HepG2 (cell line): ENCODE data around the gene TNNI3. TPM values are rescaled to one million over a fixed set of nuclear protein-coding genes. Genes with fewer than 3 reads are reported as not detected.
A peak's percentile ranks its signal among the peaks of the same experiment; 100 is the strongest.

ENCODE experiments used
- ADNP ChIP-seq: sonication (generic); formaldehyde crosslinking; IDR thresholded peaks from 2 replicates; pipeline ENCODE4 v1.4.0; 2020; ENCODE audit warnings: missing genetic modification reagents
- ERF ChIP-seq: IDR thresholded peaks from 2 replicates; pipeline ENCODE4 v1.6.1; 2018; ENCODE audit warnings: missing biosample characterization, missing genetic modification reagents
- IRX3 ChIP-seq: sonication (generic); formaldehyde crosslinking; IDR thresholded peaks from 2 replicates; pipeline ENCODE4 v1.8.1; 2023; ENCODE audit warnings: mild to moderate bottlenecking, low read depth, missing genetic modification reagents, borderline replicate concordance
- MATR3 ChIP-seq: sonication (generic); formaldehyde crosslinking; IDR thresholded peaks from 2 replicates; pipeline ENCODE4 v1.4.0; 2020; ENCODE audit warnings: missing genetic modification reagents
- NBN ChIP-seq: fragments of 450-650 bp; conservative IDR thresholded peaks from 2 replicates; pipeline ENCODE4 v1.6.1; 2017
- NONO ChIP-seq, 2 experiments: fragments of 450-650 bp in 1 of 2; sonication (generic) in 1 of 2; formaldehyde crosslinking in 1 of 2; IDR thresholded peaks in 1 of 2; conservative IDR thresholded peaks in 1 of 2; 2 replicates each; pipeline versions ENCODE4 v1.6.1 to v1.8.0; 2017 to 2022; ENCODE audit warnings: mild to moderate bottlenecking in 1 of 2, missing genetic modification reagents in 1 of 2, moderate library complexity in 1 of 2
- PHB2 ChIP-seq: fragments of 450-650 bp; IDR thresholded peaks from 2 replicates; pipeline ENCODE4 v1.6.1; 2018; ENCODE audit not compliant: partially characterized antibody
- PRDM10 ChIP-seq: sonication (generic); formaldehyde crosslinking; IDR thresholded peaks from 2 replicates; pipeline ENCODE4 v1.4.0; 2020; ENCODE audit warnings: low read depth, missing genetic modification reagents
- RFX1 ChIP-seq: fragments of 450-650 bp; IDR thresholded peaks from 2 replicates; pipeline ENCODE4 v1.6.1; 2017
- RFX3 ChIP-seq: IDR thresholded peaks from 2 replicates; pipeline ENCODE4 v1.6.1; 2016; ENCODE audit warnings: missing biosample characterization, missing genetic modification reagents
- SIX4 ChIP-seq: sonication (generic); formaldehyde crosslinking; IDR thresholded peaks from 2 replicates; pipeline ENCODE4 v1.4.0; 2020; ENCODE audit warnings: missing genetic modification reagents
- SNAPC2 ChIP-seq: sonication (generic); formaldehyde crosslinking; IDR thresholded peaks from 2 replicates; pipeline ENCODE4 v1.8.1; 2022; ENCODE audit warnings: mild to moderate bottlenecking, missing genetic modification reagents
- SP5 ChIP-seq: IDR thresholded peaks from 2 replicates; pipeline ENCODE4 v1.6.1; 2016; ENCODE audit warnings: low read depth, borderline replicate concordance
- TSC22D2 ChIP-seq: sonication (generic); formaldehyde crosslinking; IDR thresholded peaks from 2 replicates; pipeline ENCODE4 v1.5.1; 2020; ENCODE audit warnings: missing genetic modification reagents, mild to moderate bottlenecking, borderline replicate concordance
- ZFP1 ChIP-seq: IDR thresholded peaks from 2 replicates; pipeline ENCODE4 v1.6.1; 2016
- ZNF335 ChIP-seq: sonication (generic); formaldehyde crosslinking; IDR thresholded peaks from 2 replicates; pipeline ENCODE4 v1.4.0; 2020; ENCODE audit warnings: missing genetic modification reagents
- ZNF563 ChIP-seq: sonication (generic); formaldehyde crosslinking; IDR thresholded peaks from 2 replicates; pipeline ENCODE4 v1.8.0; 2022; ENCODE audit warnings: mild to moderate bottlenecking, moderate library complexity, missing genetic modification reagents
- ZNF660 ChIP-seq: sonication (generic); formaldehyde crosslinking; IDR thresholded peaks from 2 replicates; pipeline ENCODE4 v1.5.1; 2020; ENCODE audit warnings: mild to moderate bottlenecking, low read depth, missing genetic modification reagents, borderline replicate concordance
- ZNF747 ChIP-seq: sonication (generic); formaldehyde crosslinking; IDR thresholded peaks from 2 replicates; pipeline ENCODE4 v1.8.1; 2023; ENCODE audit warnings: missing genetic modification reagents, mild to moderate bottlenecking, borderline replicate concordance
- ZNF800 ChIP-seq: sonication (generic); formaldehyde crosslinking; IDR thresholded peaks from 2 replicates; pipeline ENCODE4 v1.4.0; 2020; ENCODE audit warnings: missing genetic modification reagents
- polyA plus RNA-seq, 8 experiments: library from polyadenylated mRNA; depleted of rRNA in 3 of 8; stranded (reverse) in 7 of 8; unstranded in 1 of 8; fragments of >200 nt; fragmentation: Illumina TruSeq in 4 of 8; extraction: Trizol in 4 of 8; gene quantifications; 2 replicates each; pipeline versions ENCODE4 v1.2.1 to v1.2.3, GENCODE V29; 2011 to 2016; ENCODE audit warnings: low read depth in 4 of 8, missing spikeins in 1 of 8, mixed read lengths in 1 of 8; ENCODE audit not compliant: insufficient read depth in 1 of 8
- total RNA-seq, 5 experiments: library from RNA; depleted of rRNA; stranded (reverse); fragments of >200 nt; fragmentation: Illumina TruSeq; extraction: Trizol; gene quantifications; 2 replicates each; pipeline ENCODE4 v1.2.3, GENCODE V29; 2016; ENCODE audit warnings: low read depth in 1 of 5
- TF ChIP-seq, protein P1 (sequence below): IDR thresholded peaks from 2 replicates; pipeline ENCODE4 v1.6.1; 2016; ENCODE audit warnings: missing genetic modification reagents, missing compliant biosample characterization
- TF ChIP-seq, protein P2 (sequence below): sonication (generic); formaldehyde crosslinking; IDR thresholded peaks from 2 replicates; pipeline ENCODE4 v1.4.0; 2020; ENCODE audit warnings: mild to moderate bottlenecking, missing genetic modification reagents

The TNNI3 gene
- total and polyA plus RNA-seq, 2 of the 13 experiments (the other 11 are each of a cell fraction or from before 2014, with no cell fraction given): 3.5 to 3.7 TPM

GRCh38 chr19:55206664-55207500 lies 49.4 kb upstream of the TNNI3 start (continued):
- TF ChIP-seq SNAPC2 (CRISPR knock-in tag) (no peak), NONO (IDR thresholded peaks at IDR 0.05) (no peak), NONO (CRISPR knock-in tag; conservative IDR thresholded peaks at IDR 0.05) (peak; percentile 76), ZFP1 (no peak), ZNF563 (CRISPR knock-in tag) (no peak), SP5 (CRISPR knock-in tag) (peak; percentile 98), PRDM10 (CRISPR knock-in tag) (peak; percentile 28; the same call in 1 of the 2 replicates), PHB2 (no peak), TSC22D2 (CRISPR knock-in tag) (no peak; the same call in 1 of the 2 replicates), RFX1 (no peak), ADNP (CRISPR knock-in tag) (no peak), ZNF660 (CRISPR knock-in tag) (no peak), ZNF335 (CRISPR knock-in tag) (no peak), ERF (peak; percentile 86), IRX3 (no peak), ZNF747 (CRISPR knock-in tag) (0 out of 2 replicates have a peak, but pooled peaks have one; percentile 81), NBN (no peak), SIX4 (peak; percentile 49; the same call in 1 of the 2 replicates), RFX3 (CRISPR knock-in tag) (no peak), MATR3 (CRISPR knock-in tag) (no peak), ZNF800 (CRISPR knock-in tag) (no peak)
- TF ChIP-seq, protein P1, sequence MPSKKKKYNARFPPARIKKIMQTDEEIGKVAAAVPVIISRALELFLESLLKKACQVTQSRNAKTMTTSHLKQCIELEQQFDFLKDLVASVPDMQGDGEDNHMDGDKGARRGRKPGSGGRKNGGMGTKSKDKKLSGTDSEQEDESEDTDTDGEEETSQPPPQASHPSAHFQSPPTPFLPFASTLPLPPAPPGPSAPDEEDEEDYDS: peak; percentile 97
- TF ChIP-seq, protein P2, sequence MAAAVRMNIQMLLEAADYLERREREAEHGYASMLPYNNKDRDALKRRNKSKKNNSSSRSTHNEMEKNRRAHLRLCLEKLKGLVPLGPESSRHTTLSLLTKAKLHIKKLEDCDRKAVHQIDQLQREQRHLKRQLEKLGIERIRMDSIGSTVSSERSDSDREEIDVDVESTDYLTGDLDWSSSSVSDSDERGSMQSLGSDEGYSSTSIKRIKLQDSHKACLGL: 0 out of 2 replicates have a peak, but pooled peaks have one; percentile 59
